Measurements from ENCODE around the gene SPPL2B.

DNA sequence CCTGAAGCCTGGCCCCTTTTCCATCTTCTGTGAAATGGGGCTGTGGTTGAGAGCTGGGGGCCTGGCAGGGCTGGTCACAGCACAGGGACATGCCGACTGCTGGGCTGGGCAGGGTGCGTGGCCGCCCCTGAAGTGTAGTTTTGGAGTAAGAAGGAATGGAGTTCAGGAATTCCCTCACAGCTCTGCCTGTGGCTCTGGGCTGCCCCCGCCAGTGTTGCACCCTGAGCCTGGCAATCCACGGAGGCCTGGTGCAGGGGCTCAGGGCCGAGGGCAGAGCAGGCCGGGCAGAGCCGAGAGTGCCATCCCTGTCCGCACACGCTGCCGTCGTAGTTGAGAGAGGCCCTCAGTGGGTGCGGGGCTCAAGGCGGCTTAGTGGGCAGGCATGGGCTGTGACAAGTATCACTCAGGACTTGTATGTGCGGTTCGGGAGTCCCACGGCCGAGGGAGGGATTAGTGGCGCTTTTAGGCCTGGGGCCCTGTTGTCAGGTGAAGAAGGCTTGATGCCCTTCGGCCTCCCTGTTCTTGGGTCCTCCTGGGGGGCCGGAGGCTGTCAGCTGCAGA lies 9.7 kb downstream of the SPPL2B start:
- TF ChIP-seq, protein P1, sequence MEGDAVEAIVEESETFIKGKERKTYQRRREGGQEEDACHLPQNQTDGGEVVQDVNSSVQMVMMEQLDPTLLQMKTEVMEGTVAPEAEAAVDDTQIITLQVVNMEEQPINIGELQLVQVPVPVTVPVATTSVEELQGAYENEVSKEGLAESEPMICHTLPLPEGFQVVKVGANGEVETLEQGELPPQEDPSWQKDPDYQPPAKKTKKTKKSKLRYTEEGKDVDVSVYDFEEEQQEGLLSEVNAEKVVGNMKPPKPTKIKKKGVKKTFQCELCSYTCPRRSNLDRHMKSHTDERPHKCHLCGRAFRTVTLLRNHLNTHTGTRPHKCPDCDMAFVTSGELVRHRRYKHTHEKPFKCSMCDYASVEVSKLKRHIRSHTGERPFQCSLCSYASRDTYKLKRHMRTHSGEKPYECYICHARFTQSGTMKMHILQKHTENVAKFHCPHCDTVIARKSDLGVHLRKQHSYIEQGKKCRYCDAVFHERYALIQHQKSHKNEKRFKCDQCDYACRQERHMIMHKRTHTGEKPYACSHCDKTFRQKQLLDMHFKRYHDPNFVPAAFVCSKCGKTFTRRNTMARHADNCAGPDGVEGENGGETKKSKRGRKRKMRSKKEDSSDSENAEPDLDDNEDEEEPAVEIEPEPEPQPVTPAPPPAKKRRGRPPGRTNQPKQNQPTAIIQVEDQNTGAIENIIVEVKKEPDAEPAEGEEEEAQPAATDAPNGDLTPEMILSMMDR (IDR thresholded peaks at IDR 0.05; ENCODE audit: low read depth, low read length, missing input control) = no peak
- TF ChIP-seq, protein P2, sequence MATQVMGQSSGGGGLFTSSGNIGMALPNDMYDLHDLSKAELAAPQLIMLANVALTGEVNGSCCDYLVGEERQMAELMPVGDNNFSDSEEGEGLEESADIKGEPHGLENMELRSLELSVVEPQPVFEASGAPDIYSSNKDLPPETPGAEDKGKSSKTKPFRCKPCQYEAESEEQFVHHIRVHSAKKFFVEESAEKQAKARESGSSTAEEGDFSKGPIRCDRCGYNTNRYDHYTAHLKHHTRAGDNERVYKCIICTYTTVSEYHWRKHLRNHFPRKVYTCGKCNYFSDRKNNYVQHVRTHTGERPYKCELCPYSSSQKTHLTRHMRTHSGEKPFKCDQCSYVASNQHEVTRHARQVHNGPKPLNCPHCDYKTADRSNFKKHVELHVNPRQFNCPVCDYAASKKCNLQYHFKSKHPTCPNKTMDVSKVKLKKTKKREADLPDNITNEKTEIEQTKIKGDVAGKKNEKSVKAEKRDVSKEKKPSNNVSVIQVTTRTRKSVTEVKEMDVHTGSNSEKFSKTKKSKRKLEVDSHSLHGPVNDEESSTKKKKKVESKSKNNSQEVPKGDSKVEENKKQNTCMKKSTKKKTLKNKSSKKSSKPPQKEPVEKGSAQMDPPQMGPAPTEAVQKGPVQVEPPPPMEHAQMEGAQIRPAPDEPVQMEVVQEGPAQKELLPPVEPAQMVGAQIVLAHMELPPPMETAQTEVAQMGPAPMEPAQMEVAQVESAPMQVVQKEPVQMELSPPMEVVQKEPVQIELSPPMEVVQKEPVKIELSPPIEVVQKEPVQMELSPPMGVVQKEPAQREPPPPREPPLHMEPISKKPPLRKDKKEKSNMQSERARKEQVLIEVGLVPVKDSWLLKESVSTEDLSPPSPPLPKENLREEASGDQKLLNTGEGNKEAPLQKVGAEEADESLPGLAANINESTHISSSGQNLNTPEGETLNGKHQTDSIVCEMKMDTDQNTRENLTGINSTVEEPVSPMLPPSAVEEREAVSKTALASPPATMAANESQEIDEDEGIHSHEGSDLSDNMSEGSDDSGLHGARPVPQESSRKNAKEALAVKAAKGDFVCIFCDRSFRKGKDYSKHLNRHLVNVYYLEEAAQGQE (IDR thresholded peaks at IDR 0.05) = no peak
- TF ChIP-seq TAF1 (conservative IDR thresholded peaks at IDR 0.05) = no peak
- TF ChIP-seq NR2F2 (IDR thresholded peaks at IDR 0.05) = no peak
- no peak for TF ChIP-seq SP1 (IDR thresholded peaks at IDR 0.05)

Measured in liver (tissue), 3 donors.